ENCODE results near the gene MYO15B. TPM values are rescaled to one million over a fixed set of nuclear protein-coding genes. Genes with fewer than 3 reads are reported as not detected.
A peak's percentile ranks its signal among the peaks of the same experiment; 100 is the strongest.

MYO15B gene
- total and polyA plus RNA-seq, 2 of the 13 experiments (the other 11 are each of a cell fraction or from before 2014, with no cell fraction given) = 2.8 to 8.1 TPM

DNA sequence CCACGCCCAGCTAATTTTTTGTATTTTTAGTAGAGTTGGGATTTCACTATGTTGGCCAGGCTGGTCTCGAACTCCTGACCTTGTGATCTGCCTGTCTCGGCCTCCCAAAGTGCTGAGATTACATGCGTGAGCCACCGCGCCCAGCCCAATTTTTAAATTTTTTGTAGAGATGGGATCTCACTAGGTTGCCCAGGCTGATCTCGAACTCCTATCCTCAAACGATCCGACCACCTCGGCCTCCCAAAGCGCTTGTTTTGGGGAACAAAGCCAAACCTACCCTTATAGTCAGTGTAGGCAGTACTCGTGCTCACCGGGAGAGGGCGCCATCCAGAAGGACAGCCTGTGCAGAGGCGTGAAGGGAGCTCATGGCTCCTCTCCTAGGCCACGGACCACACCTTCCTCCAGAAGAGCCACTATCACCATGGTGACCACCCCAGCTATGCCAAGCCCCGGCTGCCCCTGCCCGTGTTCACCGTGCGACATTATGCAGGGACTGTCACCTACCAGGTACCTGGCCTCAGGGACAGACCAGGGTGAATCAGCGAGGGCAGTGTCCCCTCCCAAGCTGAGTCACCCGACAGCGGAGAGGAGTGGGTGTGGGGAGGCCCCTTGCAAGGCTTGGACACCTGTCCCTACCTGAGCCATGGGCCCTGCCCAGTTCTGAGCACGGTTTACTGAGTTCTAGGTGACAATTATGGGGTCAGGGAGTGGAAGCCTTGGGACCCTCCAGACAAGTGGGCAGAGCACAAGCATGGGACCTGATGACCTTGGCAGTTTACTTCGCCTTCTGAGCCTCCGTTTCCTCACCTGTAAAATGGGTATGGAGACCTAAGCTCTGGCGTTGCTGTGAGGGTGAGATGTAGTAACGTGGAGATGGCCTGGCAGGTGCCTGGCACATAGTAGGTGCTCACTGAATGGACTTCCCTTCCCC lies 13.7 kb downstream of the MYO15B start (continued):
- TF ChIP-seq POLR2AphosphoS2 (IDR thresholded peaks at IDR 0.05; ENCODE audit: low read depth, low read length) (no peak), ZNF773 (CRISPR knock-in tag; IDR thresholded peaks at IDR 0.05; ENCODE audit: borderline replicate concordance) (no peak), SRSF1 (optimal IDR thresholded peaks at IDR 0.05; ENCODE audit: low read depth, low read length) (no peak), ZNF713 (CRISPR knock-in tag; IDR thresholded peaks at IDR 0.05) (no peak), HNRNPL (IDR thresholded peaks at IDR 0.05; ENCODE audit: low read depth, low read length) (0 out of 2 replicates have a peak, but pooled peaks have one; percentile 32), ETV5 (CRISPR knock-in tag; IDR thresholded peaks at IDR 0.05; ENCODE audit: borderline replicate concordance) (no peak), HNF4A (CRISPR knock-in tag; IDR thresholded peaks at IDR 0.05) (no peak), ZNF224 (CRISPR knock-in tag; IDR thresholded peaks at IDR 0.05) (no peak), ESRRA (CRISPR knock-in tag; IDR thresholded peaks at IDR 0.05; ENCODE audit: low read depth) (no peak), ZNF292 (CRISPR knock-in tag; IDR thresholded peaks at IDR 0.05; ENCODE audit: borderline replicate concordance, low read depth) (no peak), HOXA5 (CRISPR knock-in tag; IDR thresholded peaks at IDR 0.05) (no peak), HMG20B (CRISPR knock-in tag; conservative IDR thresholded peaks at IDR 0.05) (no peak), NR1H2 (CRISPR knock-in tag; IDR thresholded peaks at IDR 0.05; ENCODE audit: borderline replicate concordance, low read depth) (no peak), BHLHE40 (IDR thresholded peaks at IDR 0.05; ENCODE audit: low read length) (no peak), ZNF24 (IDR thresholded peaks at IDR 0.05) (no peak), ZNF256 (CRISPR knock-in tag; conservative IDR thresholded peaks at IDR 0.05) (no peak)
- TF ChIP-seq, protein P1, sequence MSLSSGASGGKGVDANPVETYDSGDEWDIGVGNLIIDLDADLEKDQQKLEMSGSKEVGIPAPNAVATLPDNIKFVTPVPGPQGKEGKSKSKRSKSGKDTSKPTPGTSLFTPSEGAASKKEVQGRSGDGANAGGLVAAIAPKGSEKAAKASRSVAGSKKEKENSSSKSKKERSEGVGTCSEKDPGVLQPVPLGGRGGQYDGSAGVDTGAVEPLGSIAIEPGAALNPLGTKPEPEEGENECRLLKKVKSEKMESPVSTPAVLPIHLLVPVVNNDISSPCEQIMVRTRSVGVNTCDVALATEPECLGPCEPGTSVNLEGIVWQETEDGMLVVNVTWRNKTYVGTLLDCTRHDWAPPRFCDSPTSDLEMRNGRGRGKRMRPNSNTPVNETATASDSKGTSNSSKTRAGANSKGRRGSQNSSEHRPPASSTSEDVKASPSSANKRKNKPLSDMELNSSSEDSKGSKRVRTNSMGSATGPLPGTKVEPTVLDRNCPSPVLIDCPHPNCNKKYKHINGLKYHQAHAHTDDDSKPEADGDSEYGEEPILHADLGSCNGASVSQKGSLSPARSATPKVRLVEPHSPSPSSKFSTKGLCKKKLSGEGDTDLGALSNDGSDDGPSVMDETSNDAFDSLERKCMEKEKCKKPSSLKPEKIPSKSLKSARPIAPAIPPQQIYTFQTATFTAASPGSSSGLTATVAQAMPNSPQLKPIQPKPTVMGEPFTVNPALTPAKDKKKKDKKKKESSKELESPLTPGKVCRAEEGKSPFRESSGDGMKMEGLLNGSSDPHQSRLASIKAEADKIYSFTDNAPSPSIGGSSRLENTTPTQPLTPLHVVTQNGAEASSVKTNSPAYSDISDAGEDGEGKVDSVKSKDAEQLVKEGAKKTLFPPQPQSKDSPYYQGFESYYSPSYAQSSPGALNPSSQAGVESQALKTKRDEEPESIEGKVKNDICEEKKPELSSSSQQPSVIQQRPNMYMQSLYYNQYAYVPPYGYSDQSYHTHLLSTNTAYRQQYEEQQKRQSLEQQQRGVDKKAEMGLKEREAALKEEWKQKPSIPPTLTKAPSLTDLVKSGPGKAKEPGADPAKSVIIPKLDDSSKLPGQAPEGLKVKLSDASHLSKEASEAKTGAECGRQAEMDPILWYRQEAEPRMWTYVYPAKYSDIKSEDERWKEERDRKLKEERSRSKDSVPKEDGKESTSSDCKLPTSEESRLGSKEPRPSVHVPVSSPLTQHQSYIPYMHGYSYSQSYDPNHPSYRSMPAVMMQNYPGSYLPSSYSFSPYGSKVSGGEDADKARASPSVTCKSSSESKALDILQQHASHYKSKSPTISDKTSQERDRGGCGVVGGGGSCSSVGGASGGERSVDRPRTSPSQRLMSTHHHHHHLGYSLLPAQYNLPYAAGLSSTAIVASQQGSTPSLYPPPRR (CRISPR knock-in tag; IDR thresholded peaks at IDR 0.05; ENCODE audit: borderline replicate concordance) = no peak
- TF ChIP-seq, protein P2, sequence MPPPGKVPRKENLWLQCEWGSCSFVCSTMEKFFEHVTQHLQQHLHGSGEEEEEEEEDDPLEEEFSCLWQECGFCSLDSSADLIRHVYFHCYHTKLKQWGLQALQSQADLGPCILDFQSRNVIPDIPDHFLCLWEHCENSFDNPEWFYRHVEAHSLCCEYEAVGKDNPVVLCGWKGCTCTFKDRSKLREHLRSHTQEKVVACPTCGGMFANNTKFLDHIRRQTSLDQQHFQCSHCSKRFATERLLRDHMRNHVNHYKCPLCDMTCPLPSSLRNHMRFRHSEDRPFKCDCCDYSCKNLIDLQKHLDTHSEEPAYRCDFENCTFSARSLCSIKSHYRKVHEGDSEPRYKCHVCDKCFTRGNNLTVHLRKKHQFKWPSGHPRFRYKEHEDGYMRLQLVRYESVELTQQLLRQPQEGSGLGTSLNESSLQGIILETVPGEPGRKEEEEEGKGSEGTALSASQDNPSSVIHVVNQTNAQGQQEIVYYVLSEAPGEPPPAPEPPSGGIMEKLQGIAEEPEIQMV (CRISPR knock-in tag; IDR thresholded peaks at IDR 0.05; ENCODE audit: low read depth) = 0 out of 2 replicates have a peak, but pooled peaks have one; percentile 21
- TF ChIP-seq, protein P3, sequence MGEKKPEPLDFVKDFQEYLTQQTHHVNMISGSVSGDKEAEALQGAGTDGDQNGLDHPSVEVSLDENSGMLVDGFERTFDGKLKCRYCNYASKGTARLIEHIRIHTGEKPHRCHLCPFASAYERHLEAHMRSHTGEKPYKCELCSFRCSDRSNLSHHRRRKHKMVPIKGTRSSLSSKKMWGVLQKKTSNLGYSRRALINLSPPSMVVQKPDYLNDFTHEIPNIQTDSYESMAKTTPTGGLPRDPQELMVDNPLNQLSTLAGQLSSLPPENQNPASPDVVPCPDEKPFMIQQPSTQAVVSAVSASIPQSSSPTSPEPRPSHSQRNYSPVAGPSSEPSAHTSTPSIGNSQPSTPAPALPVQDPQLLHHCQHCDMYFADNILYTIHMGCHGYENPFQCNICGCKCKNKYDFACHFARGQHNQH (CRISPR knock-in tag; IDR thresholded peaks at IDR 0.05) = no peak; the same call in 1 of the 2 replicates
- TF ChIP-seq, protein P4, sequence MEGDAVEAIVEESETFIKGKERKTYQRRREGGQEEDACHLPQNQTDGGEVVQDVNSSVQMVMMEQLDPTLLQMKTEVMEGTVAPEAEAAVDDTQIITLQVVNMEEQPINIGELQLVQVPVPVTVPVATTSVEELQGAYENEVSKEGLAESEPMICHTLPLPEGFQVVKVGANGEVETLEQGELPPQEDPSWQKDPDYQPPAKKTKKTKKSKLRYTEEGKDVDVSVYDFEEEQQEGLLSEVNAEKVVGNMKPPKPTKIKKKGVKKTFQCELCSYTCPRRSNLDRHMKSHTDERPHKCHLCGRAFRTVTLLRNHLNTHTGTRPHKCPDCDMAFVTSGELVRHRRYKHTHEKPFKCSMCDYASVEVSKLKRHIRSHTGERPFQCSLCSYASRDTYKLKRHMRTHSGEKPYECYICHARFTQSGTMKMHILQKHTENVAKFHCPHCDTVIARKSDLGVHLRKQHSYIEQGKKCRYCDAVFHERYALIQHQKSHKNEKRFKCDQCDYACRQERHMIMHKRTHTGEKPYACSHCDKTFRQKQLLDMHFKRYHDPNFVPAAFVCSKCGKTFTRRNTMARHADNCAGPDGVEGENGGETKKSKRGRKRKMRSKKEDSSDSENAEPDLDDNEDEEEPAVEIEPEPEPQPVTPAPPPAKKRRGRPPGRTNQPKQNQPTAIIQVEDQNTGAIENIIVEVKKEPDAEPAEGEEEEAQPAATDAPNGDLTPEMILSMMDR (CRISPR knock-in tag; IDR thresholded peaks at IDR 0.05) = peak; percentile 96

Data from HepG2 (cell line).